Neural progenitor cell (in vitro differentiated cells): ENCODE results near the gene KPNA3. TPM values are rescaled to one million over a fixed set of nuclear protein-coding genes. Genes with fewer than 3 reads are reported as not detected.

Experiments
- DNase-seq: peaks from one replicate; pipeline ENCODE4 v3.0.0-alpha.2; 2016; ENCODE audit warnings: low spot score
- H2AFZ ChIP-seq: fragments of 200-600 bp; sonication (generic); replicated peaks from 2 replicates; pipeline ENCODE4 v1.6.1; 2016; ENCODE audit warnings: antibody characterized with exemption
- H3F3A ChIP-seq: fragments of 200-600 bp; sonication (generic); 2 replicates; pipeline ENCODE4 v1.6.1; 2016; ENCODE audit warnings: antibody characterized with exemption, low read depth
- H3K27ac ChIP-seq: fragments of 200-600 bp; sonication (generic); 2 replicates; pipeline ENCODE4 v1.5.1; 2016; ENCODE audit warnings: mild to moderate bottlenecking
- H3K27me3 ChIP-seq: fragments of 200-600 bp; sonication (generic); 2 replicates; pipeline ENCODE4 v1.6.1; 2016; ENCODE audit warnings: mild to moderate bottlenecking, moderate library complexity
- H3K36me3 ChIP-seq: fragments of 200-600 bp; sonication (generic); 2 replicates; pipeline ENCODE4 v1.5.1; 2016
- H3K4me1 ChIP-seq: fragments of 200-600 bp; sonication (generic); 2 replicates; pipeline ENCODE4 v1.6.1; 2016; ENCODE audit warnings: mixed run types
- H3K4me2 ChIP-seq: fragments of 200-600 bp; sonication (generic); 2 replicates; pipeline ENCODE4 v1.6.1; 2016
- H3K4me3 ChIP-seq: fragments of 200-600 bp; sonication (generic); 2 replicates; pipeline ENCODE4 v1.5.1; 2016
- H3K79me2 ChIP-seq: fragments of 200-600 bp; sonication (generic); 2 replicates; pipeline ENCODE4 v1.6.1; 2016; ENCODE audit warnings: low read depth
- H3K9ac ChIP-seq: fragments of 200-600 bp; sonication (generic); 2 replicates; pipeline ENCODE4 v1.6.1; 2016
- H3K9me3 ChIP-seq: fragments of 200-600 bp; sonication (generic); 2 replicates; pipeline ENCODE4 v1.5.1; 2016; ENCODE audit warnings: low read depth
- H4K20me1 ChIP-seq: fragments of 200-600 bp; sonication (generic); 2 replicates; pipeline ENCODE4 v1.6.1; 2016; ENCODE audit warnings: low read depth
- H3K27ac Mint-ChIP-seq: 3 replicates; pipeline ENCODE4 v1.8.0; 2021; ENCODE audit warnings: mixed read lengths
- H3K27me3 Mint-ChIP-seq: 2 replicates; pipeline ENCODE4 v1.8.0; 2022; ENCODE audit warnings: low read depth, mild to moderate bottlenecking, inconsistent platforms, moderate library complexity, mixed read lengths; ENCODE audit not compliant: insufficient read depth
- H3K36me3 Mint-ChIP-seq: 3 replicates; pipeline ENCODE4 v1.8.0; 2021; ENCODE audit warnings: mixed read lengths
- H3K4me1 Mint-ChIP-seq: 3 replicates; pipeline ENCODE4 v1.8.0; 2021; ENCODE audit warnings: mixed read lengths
- H3K4me3 Mint-ChIP-seq: 3 replicates; pipeline ENCODE4 v1.8.0; 2021; ENCODE audit warnings: mild to moderate bottlenecking, moderate library complexity, mixed read lengths
- H3K9me3 Mint-ChIP-seq: 3 replicates; pipeline ENCODE4 v1.8.0; 2020; ENCODE audit warnings: mixed read lengths
- EZH2 ChIP-seq: fragments of 200-600 bp; sonication (generic); IDR thresholded peaks from 2 replicates; pipeline ENCODE4 v1.6.1; 2017; ENCODE audit warnings: antibody characterized with exemption, mild to moderate bottlenecking, moderate library complexity
- EZH2phosphoT487 ChIP-seq: fragments of 200-600 bp; sonication (generic); IDR thresholded peaks from 2 replicates; pipeline ENCODE4 v1.6.1; 2017; ENCODE audit warnings: antibody characterized with exemption
- total RNA-seq: library from RNA; depleted of rRNA; stranded (reverse); fragments of >200 nt; gene quantifications from 2 replicates; pipeline ENCODE4 v1.2.3, GENCODE V29; 2015; ENCODE audit warnings: low replicate concordance
- TF ChIP-seq, protein P1 (sequence below): fragments of 200-600 bp; sonication (generic); IDR thresholded peaks from 2 replicates; pipeline ENCODE4 v1.5.1; 2017; ENCODE audit warnings: antibody characterized with exemption, mild to moderate bottlenecking

The KPNA3 gene
- total RNA-seq, 1 donor from 2014 or later: 49.4 TPM

GRCh38 chr13:49654011-49654410, 138.5 kb downstream of the KPNA3 start:
- TF ChIP-seq, protein P1, sequence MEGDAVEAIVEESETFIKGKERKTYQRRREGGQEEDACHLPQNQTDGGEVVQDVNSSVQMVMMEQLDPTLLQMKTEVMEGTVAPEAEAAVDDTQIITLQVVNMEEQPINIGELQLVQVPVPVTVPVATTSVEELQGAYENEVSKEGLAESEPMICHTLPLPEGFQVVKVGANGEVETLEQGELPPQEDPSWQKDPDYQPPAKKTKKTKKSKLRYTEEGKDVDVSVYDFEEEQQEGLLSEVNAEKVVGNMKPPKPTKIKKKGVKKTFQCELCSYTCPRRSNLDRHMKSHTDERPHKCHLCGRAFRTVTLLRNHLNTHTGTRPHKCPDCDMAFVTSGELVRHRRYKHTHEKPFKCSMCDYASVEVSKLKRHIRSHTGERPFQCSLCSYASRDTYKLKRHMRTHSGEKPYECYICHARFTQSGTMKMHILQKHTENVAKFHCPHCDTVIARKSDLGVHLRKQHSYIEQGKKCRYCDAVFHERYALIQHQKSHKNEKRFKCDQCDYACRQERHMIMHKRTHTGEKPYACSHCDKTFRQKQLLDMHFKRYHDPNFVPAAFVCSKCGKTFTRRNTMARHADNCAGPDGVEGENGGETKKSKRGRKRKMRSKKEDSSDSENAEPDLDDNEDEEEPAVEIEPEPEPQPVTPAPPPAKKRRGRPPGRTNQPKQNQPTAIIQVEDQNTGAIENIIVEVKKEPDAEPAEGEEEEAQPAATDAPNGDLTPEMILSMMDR: no peak
- TF ChIP-seq EZH2phosphoT487: no peak
- no peak for TF ChIP-seq EZH2
- H3F3A ChIP-seq: peaks cover 8% of the 10 kb centered on the region
- no peaks in the 10 kb centered on the region for H3K9me3 ChIP-seq
- H3K4me1 ChIP-seq: peaks cover 7% of the 10 kb centered on the region
- peaks cover 2% of the 10 kb centered on the region for H3K36me3 Mint-ChIP-seq
- DNase-seq: no peak
- peaks cover 6% of the 10 kb centered on the region for H3K27me3 Mint-ChIP-seq
- peaks cover 18% of the 10 kb centered on the region for H3K27me3 ChIP-seq
- H3K9ac ChIP-seq: no peak overlapping the region
- no peaks in the 10 kb centered on the region for H3K79me2 ChIP-seq
- no peak overlapping the region for H3K4me2 ChIP-seq
- H4K20me1 ChIP-seq: peaks cover 18% of the 10 kb centered on the region
- H3K4me3 ChIP-seq: no peak overlapping the region
- H3K36me3 ChIP-seq: no peaks in the 10 kb centered on the region
- H3K27ac ChIP-seq: no peak overlapping the region
- no peaks in the 10 kb centered on the region for H3K9me3 Mint-ChIP-seq
- no peak overlapping the region for H2AFZ ChIP-seq
- H3K4me3 Mint-ChIP-seq: no peak overlapping the region
- H3K4me1 Mint-ChIP-seq: peaks cover 33% of the 10 kb centered on the region
- H3K27ac Mint-ChIP-seq: no peak overlapping the region

DNA sequence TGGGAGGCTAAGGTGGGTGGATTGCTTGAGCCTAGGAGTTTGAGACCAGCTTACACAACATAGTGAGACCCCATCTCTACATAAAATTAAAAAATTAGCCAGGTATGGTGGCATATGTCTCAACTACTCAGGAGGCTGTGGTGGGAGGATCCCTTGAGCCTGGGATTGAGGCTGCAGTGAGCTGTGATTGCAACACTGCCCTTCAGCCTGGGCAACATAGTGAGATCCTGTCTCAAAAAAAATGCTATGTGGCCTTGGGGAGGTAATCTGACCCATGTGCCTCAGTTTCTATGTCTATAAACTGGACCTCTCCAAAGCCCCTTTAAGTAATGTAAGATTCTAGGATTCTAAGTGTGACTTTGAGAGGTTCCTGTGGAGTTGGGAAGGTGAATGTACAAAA, 139.0 kb downstream of the KPNA3 start:
- Mint-ChIP-seq H3K9me3 (no peaks in the 10 kb centered on the region), H3K4me1 (peaks cover 33% of the 10 kb centered on the region), H3K4me3 (no peak overlapping the region), H3K36me3 (peaks cover 2% of the 10 kb centered on the region), H3K27ac (no peak overlapping the region), H3K27me3 (peaks cover 6% of the 10 kb centered on the region)
- Histone ChIP-seq H3K36me3 (no peaks in the 10 kb centered on the region), H2AFZ (no peak overlapping the region), H3K27me3 (peaks cover 13% of the 10 kb centered on the region), H3K9ac (no peak overlapping the region), H4K20me1 (peaks cover 15% of the 10 kb centered on the region), H3K9me3 (no peaks in the 10 kb centered on the region), H3K27ac (no peak overlapping the region), H3K4me1 (peaks cover 7% of the 10 kb centered on the region), H3K4me2 (no peak overlapping the region), H3K4me3 (no peak overlapping the region), H3K79me2 (no peaks in the 10 kb centered on the region), H3F3A (peaks cover 8% of the 10 kb centered on the region)
- TF ChIP-seq EZH2phosphoT487 (no peak), EZH2 (no peak)
- TF ChIP-seq, protein P1: no peak
- DNase-seq: no peak

DNA sequence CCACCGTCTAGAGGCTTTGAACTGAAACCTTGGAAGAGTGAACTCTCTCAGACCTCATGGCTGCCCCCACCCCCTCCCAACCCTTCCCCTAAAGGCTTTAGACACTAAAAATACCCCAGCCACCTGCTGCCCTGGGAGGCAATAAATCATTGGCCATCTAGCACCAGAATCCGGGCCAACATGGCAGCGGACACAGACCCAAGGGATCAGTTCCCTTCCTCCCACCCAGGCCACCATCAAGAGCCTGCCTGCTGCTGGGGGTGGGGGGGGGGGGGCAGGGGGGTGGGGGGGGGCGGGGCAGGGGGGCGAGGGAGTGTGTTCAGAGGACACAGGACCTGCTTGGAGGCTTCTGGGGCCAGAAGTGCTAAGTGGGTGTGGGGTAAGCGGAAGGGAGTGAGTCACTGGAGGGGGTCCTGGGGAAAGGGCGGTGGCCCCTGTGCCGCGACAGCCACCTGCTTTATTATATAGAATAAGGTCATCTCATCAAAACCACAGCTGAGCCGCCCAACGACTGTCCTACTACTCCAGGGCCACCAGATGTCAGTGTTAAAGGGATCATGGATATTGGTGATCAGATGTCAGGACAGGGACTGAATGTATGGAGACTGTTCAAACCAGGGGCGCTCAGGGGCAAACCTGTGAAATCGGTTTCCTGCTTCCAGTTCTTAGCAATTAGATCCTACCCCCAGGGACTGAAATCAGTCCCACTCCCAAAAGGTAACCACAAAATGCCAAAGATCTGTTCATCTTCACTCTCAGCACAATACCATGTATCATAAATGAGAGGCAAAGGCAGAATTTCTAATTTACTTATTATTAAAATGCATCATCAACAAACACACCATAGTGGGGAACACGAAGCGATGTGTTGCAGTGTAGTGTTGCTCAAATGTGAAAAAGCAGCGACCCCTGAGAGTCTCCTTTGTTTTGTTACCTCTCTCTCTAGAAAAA, 139.9 kb downstream of the KPNA3 start:
- peaks cover 32% of the 10 kb centered on the region for H3K4me1 Mint-ChIP-seq
- Histone ChIP-seq H3F3A (peaks cover 8% of the 10 kb centered on the region), H3K36me3 (no peaks in the 10 kb centered on the region), H3K9ac (no peak overlapping the region), H4K20me1 (peaks cover 12% of the 10 kb centered on the region), H2AFZ (no peak overlapping the region), H3K9me3 (no peaks in the 10 kb centered on the region), H3K4me2 (no peak overlapping the region), H3K79me2 (no peaks in the 10 kb centered on the region), H3K4me3 (no peak overlapping the region), H3K4me1 (peaks cover 6% of the 10 kb centered on the region), H3K27me3 (peaks cover 4% of the 10 kb centered on the region), H3K27ac (no peak overlapping the region)
- H3K9me3 Mint-ChIP-seq: no peaks in the 10 kb centered on the region
- H3K27me3 Mint-ChIP-seq: peaks cover 6% of the 10 kb centered on the region
- H3K36me3 Mint-ChIP-seq: peaks cover 2% of the 10 kb centered on the region
- DNase-seq: peak; percentile 71
- H3K27ac Mint-ChIP-seq: no peak overlapping the region
- no peak overlapping the region for H3K4me3 Mint-ChIP-seq
- no peak for TF ChIP-seq EZH2phosphoT487
- TF ChIP-seq, protein P1: peak; percentile 65
